COLO668 (cell line): ENCODE results near the gene ATP6V0E2.
A peak's percentile ranks its signal among the peaks of the same experiment; 100 is the strongest.

Experiments used
- DNase-seq: peaks from one replicate; lab custom pipeline; 2025; ENCODE audit not compliant: unreplicated experiment; lab: John Stamatoyannopoulos, UW

Gene ATP6V0E2

DNA sequence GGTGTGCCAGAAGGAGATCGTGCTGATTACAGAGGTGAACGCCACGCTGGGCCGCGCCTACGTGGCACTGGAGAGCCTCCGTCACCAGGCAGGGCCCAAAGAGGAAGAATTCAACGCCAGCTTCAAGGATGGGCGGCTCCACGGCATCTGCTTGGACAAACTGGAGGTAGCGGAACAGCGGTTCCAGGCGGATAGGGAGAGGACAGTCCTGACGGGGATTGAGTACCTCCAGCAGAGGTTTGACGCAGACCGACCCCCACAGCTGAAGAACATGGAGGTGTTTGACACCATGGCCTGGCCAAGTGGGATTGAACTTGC, 12.1 kb upstream of the ATP6V0E2 start:
- DNase-seq = no peak

DNA sequence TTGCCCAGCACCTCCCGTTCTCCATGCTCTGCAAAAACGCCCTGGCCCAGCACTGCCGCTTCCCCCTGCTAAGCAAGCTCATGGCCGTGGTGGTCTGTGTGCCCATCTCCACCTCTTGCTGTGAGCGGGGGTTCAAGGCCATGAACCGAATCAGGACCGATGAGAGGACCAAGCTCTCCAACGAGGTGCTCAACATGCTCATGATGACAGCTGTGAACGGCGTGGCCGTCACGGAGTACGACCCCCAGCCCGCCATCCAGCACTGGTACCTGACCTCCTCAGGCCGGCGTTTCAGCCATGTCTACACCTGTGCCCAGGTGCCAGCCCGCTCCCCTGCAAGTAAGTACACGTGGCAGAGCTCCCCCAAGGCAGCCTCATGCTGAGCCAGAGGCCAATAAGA, 11.6 kb upstream of the ATP6V0E2 start:
- no peak for DNase-seq

DNA sequence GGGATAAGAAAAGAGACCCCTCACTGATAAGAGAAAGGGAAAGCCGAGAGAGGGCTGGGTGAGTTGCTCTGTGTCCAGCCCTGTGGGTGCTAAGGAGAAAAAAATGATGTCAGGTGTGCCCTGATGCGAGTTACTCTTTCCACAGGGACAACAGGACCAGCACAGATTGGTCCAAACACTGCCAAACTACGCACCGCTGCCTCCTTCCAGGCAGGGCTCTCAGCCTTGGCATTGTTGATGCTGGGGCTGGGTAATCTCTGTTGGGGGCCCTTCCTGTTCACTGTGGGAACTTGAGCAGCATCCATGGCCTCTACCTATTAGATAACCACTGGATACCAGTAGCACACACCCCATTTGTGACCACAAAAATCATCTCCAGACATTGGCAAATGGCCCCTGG, 10.3 kb upstream of the ATP6V0E2 start:
- no peak for DNase-seq

DNA sequence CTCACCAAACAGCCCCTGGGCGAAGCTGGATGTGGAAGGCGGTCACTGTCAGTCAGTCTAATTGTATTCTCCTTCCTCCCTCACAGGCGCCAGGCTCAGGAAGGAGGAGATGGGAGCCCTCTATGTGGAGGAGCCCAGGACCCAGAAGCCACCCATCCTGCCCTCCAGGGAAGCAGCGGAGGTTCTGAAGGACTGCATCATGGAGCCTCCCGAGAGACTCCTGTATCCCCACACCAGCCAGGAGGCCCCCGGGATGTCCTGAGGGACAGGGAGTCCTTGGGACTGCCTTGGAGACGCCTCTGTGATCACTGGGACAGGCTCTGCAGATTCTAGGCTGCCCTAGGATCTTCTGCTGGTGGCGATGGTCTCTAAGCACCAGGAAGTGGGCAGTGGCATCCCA, 9.7 kb upstream of the ATP6V0E2 start:
- no peak for DNase-seq

DNA sequence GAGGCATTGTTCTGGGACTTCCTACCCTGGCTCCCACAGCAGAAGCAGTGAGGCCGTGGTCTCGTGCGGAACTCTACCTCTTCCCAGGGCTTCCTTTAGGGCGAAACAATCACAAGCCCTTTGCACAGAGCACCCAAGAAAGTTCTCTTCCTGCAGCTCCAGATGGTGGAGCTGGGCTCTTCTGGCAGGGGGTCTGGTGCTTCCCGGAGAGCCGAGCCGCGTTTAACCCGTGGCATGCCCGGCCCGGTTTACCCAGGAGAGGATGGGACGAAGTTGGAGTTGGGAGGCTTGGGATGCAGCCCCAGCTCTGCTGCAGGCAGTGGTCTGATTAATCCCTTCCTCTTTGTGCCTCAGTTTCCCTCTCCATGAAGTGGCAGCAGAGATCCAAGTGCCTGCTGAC, 9.0 kb upstream of the ATP6V0E2 start:
- no peak for DNase-seq

GRCh38 chr7:149865437-149865836, 8.3 kb upstream of the ATP6V0E2 start:
- DNase-seq = no peak

- no peak for DNase-seq
Measured at GRCh38 chr7:149866139-149866778, 7.5 kb upstream of the ATP6V0E2 start.

DNA sequence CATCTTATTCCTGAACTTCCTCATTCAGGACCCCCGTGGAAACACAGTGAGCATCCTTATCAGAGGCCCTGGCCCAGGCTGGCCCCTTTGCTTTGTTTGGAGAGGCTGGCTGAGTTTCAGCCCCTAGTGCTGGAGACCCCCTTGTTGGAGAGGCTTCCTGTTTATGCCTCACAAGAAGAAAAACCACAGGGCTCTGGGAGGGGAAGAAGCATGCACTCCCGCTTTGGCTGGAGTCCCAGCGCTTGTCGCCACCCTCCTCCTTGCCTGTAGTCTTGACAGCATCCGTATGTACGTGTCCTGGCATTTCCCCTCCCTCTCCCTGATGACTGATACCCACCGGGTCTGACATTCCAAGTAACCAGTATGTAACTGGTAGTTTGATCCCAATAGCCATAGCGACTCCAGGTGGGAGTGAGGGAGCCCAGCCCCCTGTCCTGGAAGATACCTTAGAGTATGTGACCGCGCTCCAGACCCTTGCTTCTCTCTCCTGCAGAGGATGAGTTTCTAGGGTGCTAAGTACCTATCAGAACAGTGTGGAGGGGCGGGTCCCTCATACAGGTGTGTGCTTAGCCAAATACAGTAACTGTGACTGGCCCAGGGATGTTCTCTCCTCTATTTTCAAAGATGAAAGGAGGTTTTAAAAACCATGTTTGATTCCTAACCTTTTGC, 6.9 kb upstream of the ATP6V0E2 start:
- no peak for DNase-seq

GRCh38 chr7:149867762-149868622, 5.8 kb upstream of the ATP6V0E2 start:
- no peak for DNase-seq

GRCh38 chr7:149868623-149869290, 5.0 kb upstream of the ATP6V0E2 start:
- no peak for DNase-seq

DNA sequence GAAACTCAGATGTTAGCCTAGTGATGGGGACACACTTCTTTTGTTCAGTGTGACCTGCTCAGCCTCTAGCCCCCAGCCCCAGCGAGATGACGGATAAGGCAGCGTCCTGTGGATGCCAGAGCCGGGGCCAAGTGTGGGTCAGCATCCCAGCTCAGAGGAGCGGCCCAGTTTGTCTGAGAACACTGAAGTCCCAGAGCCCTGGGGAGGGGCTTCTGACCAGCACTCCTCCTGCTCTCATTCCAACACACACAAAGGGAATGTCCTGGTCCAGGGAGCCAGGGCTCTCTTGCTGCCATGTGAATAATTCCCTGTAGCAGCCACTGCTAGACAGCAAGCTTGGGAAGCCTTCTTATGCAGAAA, 4.5 kb upstream of the ATP6V0E2 start:
- no peak for DNase-seq

DNA sequence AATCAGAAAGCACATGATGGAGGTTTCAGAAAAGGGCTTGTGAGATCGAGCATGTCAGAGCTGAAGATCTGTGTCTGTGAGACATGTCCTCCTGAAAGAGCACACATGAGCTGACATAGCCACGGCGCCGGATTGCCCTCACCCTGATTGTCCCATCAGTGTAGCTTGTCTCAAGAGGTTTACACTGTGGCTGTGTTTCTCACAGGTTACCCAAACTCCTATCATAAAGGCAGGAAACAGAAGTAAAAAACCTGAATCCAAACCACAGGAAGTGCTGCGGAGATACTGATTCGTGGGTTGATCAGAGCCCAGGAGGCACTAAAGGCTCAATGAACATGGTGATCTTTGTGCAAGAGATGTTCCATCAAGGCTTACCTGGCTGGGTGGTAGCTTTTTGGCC, 3.9 kb upstream of the ATP6V0E2 start:
- no peak for DNase-seq

DNA sequence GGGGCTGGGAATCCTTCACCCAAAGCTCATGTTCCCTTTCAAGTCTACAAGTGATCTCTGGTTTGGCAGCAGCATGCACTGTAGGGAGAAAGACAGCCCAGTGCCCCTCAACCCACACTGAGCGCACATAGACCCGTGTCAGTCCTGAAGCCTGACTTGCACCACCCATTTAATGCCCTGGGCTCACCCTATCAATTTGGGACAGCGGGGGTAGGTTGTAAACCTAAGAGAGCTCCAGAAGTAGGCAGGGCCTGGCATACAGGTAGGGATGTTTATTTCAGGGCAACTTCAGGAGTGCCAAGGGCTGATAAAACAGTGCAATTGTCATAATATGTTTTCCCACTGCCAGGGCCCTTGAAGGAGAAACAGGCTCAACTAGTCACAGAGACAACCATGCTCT, 3.5 kb upstream of the ATP6V0E2 start:
- DNase-seq = no peak

- DNase-seq = no peak
Measured at GRCh38 chr7:149870701-149871483, 2.9 kb upstream of the ATP6V0E2 start.

DNA sequence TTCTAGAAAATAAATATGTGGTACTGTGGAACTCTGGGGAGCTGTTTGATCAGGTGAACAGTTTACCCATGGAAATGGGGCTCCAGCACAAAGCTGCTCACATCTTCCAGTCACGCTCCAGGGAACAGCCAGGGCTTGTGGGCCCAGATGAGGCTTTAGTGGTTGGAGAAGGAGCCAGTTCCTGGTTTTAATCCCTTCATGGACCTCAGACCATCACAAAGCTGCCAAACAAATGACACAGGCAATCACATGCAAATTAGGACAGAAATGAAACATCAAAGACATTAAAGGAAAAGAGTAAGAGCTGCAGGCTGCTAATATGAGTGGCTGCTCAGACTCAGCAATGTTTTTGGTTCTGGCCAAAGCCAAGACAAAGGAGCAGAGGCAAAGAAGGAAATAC, 2.2 kb upstream of the ATP6V0E2 start:
- DNase-seq = no peak

GRCh38 chr7:149872419-149873073, 1.2 kb upstream of the ATP6V0E2 start:
- peak; percentile 77 for DNase-seq

- DNase-seq = no peak
Measured at GRCh38 chr7:149873970-149874643, 338 bp downstream of the ATP6V0E2 start.

DNA sequence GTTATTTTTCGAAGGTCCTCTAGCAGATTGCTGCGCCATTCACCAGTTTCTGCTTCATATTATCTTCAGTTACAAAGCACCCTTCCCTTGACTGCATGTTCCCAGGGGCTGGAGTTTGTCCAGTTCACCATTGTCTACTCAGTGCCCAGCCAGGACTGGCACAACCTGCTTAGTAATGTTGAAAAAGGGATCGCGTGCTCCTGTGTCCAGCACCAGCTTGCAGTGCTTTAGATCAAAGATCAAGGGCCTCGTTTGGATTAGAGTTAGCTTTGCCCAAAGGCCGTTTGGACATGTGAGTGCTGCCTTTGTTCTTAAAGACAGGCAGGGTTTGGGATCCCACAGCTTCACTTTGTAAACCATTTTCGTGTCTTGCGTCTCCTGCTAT, 867 bp downstream of the ATP6V0E2 start:
- no peak for DNase-seq

- no peak for DNase-seq
Measured at GRCh38 chr7:149875396-149875795, 1.6 kb downstream of the ATP6V0E2 start.
